Hepatic stellate cell (primary cell): ENCODE results near the gene TGM3.

Experiments
- DNase-seq: peaks from one replicate; pipeline ENCODE4 v3.0.0; 2011; ENCODE audit warnings: low spot score

Gene TGM3

GRCh38 chr20:2307136-2307535 is 11.3 kb downstream of the TGM3 start:
- no peak for DNase-seq

DNA sequence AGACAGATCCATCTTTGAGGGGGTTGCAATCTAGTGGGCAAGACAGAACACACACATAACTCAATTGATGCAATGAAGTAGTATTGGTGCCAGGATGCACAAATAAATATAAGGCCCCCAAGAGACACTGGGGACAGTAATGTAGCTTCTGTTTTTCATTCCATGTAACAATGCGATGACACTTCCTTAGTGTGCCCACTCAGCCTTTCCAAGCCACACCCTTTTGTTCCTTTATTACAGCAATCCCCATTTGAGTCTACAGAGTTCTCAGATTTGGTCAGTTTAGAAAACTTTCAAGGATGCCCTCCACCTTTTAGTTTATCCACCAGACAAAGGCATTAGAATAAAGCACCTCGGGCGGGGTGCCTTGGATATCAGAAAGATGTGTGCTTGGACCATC is 15.5 kb downstream of the TGM3 start:
- no peak for DNase-seq

GRCh38 chr20:2312876-2313275 is 17.1 kb downstream of the TGM3 start:
- DNase-seq: no peak

DNA sequence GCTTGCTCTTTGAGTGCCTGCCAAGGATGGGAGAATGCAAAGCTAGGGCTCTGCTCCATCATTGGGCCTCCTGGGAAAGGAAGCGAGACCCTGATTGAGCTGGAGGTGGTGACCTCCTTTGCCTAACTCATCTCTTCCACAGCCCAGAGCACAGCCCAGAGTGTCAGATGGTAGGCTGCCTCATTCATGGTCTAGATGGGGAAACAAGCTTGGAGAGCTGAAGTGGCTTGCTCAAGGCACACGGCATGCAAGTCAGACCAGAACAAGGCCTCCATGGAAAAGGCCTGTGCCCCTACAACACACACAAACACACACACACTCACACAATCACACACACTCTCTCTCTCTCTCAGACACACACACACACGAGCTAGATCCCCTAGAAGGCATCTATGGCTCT is 17.5 kb downstream of the TGM3 start:
- DNase-seq: no peak

DNA sequence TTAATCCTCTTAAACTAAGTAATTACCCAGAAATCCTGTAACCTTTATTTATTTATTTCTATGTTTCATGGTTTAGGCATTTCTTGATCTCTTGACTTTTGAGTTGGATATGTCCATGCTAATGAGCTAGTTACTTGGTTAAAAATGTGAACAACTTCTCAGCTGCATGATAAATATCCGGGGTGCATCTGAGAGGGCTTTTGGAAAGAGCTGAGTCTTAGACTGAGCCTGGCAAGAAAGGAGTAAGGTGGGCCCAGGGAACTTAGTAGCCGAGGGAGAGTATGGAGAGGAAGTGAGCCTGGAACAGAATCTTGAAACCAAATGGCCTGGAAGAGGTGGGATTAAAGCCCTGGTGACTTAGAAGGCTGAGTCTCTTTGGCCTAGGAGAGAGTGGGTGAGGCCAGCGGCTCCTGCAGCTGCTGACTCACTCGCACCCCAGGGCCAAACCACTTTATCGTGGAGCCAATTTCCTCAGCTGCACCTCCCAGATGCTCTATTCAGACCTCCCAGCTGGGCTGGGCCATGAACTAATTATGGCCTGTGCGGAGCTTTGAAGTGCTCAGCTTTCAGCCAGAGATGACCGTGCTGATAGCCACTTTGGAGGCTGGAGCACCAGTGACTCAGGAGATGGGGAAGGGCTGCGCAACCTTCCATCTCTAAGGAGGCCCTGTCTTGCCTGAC is 19.1 kb downstream of the TGM3 start:
- DNase-seq: no peak

DNA sequence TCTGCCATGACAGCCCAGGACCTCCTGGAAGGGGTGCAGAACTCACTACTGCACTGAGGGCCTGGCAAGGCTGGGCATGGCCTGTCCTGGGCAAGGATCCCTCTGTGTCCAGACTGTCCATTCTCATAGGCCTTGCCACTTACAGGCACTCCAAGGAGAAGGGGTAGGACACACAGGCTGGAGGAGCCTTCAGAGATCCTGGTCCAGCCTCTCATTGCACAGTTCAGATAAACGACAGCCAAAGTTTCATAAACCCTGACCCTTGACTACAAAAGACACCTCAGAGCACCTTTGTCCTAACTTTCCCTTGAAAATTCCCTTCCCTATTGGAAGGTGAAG is 19.6 kb downstream of the TGM3 start:
- no peak for DNase-seq

GRCh38 chr20:2316847-2317495 is 21.2 kb downstream of the TGM3 start:
- no peak for DNase-seq

- DNase-seq: no peak
Measured at GRCh38 chr20:2320813-2321658, 25.2 kb downstream of the TGM3 start.

DNA sequence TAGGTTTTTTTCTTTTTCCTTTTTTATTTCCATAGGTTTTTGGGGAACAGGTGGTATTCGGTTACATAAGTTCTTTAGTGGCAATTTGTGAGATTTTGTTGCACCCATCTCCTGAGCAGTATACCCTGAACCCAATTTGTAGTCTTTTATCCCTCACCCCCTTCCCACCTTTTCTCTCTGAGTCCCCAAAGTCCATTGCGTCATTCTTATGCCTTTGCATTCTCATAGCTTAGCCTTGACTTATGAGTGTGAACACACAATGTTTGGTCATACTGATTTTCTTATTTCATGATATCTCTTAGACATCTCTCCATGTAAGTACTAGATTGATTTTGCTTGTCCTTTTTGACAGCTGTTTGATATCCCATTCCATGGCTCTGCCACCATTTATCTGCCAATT is 27.2 kb downstream of the TGM3 start:
- no peak for DNase-seq

DNA sequence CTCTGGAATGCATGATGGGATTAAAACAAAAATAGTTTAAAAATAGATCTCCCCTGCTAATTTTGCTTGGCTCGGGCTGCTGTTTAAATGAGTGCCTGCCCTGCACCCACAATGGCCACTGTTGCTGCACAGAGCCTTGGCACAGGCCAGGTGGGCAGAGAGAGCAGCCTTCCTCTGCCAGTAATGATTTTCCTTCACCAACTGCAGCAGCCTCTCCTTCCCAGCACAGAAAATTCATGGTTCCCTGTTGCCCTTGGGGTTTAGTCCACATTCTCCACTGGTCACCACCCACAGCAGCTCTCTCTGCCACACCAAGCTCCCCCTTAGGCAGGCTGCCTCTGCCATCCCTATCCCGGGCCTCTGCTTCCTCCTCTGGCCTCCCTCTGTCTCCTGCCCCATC is 30.2 kb downstream of the TGM3 start:
- DNase-seq: no peak

DNA sequence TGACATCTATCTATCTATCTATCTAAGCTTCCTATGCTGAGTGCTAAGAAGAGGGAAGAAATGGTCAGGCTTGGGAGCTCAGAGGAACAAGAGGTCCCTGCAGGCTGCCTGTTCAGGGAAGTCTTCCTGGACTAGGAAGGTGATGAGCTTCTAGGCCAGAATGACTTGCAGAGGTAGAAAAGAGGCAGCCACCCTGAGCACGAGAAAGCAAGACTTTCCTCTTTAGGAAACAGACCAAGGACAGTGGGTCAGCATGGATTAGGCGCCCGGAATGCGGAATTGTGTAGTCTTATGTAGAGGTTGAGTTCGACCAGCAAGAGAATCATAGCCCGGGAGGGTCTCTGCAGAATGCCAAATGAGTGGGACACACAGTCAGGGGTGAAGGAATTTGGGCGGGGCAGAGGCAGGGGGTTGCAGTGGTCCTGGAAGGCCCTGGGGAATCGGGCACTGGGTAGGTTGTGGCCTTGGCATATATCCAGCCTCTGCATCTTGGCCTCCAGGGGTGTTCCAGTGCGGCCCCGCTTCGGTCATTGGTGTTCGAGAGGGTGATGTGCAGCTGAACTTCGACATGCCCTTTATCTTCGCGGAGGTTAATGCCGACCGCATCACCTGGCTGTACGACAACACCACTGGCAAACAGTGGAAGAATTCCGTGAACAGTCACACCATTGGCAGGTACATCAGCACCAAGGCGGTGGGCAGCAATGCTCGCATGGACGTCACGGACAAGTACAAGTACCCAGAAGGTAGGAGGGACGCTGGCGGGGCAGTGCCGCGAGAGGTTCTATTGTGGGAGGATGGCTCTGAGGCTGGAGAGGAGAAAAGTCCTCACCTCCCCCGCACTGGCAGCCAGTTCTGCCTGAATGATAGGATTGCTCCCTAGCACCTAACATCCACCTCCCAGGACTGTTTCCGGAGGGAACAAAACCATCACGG is 32.1 kb downstream of the TGM3 start:
- no peak for DNase-seq

GRCh38 chr20:2329286-2329685 is 33.5 kb downstream of the TGM3 start:
- DNase-seq: no peak

- no peak for DNase-seq
Measured at GRCh38 chr20:2330090-2330695, 34.4 kb downstream of the TGM3 start.

GRCh38 chr20:2331106-2331505 is 35.3 kb downstream of the TGM3 start:
- no peak for DNase-seq

- no peak for DNase-seq
Measured at GRCh38 chr20:2331901-2332565, 36.2 kb downstream of the TGM3 start.

- DNase-seq: no peak
Measured at GRCh38 chr20:2332711-2333110, 36.9 kb downstream of the TGM3 start.

- no peak for DNase-seq
Measured at GRCh38 chr20:2333821-2334220, 38.0 kb downstream of the TGM3 start.

GRCh38 chr20:2335096-2335870 is 39.5 kb downstream of the TGM3 start:
- no peak for DNase-seq

GRCh38 chr20:2336471-2336870 is 40.7 kb downstream of the TGM3 start:
- DNase-seq: no peak

GRCh38 chr20:2337142-2337541 is 41.3 kb downstream of the TGM3 start:
- no peak for DNase-seq
